OCI-LY1 (cell line): ENCODE measurements around the gene MTMR12.
A peak's percentile ranks its signal among the peaks of the same experiment; 100 is the strongest.

Experiments
- CTCF ChIP-seq: fragments of 200-600 bp; sonication (generic), shearing (Covaris generic); IDR thresholded peaks from 2 replicates; pipeline ENCODE4 v1.5.1; 2017; ENCODE audit warnings: mild to moderate bottlenecking, antibody characterized with exemption, low read length, moderate library complexity, mixed read lengths
- EZH2 ChIP-seq: fragments of 200-600 bp; sonication (generic), shearing (Covaris generic); IDR thresholded peaks from 2 replicates; pipeline ENCODE4 v1.8.0; 2017; ENCODE audit warnings: borderline replicate concordance, mixed run types, mild to moderate bottlenecking, antibody characterized with exemption, low read length, moderate library complexity, mixed read lengths

GRCh38 chr5:32329395-32329834, 16.7 kb upstream of the MTMR12 start:
- TF ChIP-seq CTCF (peak; percentile 88), EZH2 (no peak)
